Neutrophil (primary cell): ENCODE results near the gene NDUFAF8.

Experiments used
- H3K27ac ChIP-seq: fragments of 200-600 bp; sonication (generic); 2 replicates; pipeline ENCODE4 v1.5.1; 2016; ENCODE audit warnings: mild to moderate bottlenecking, moderate library complexity
- H3K27me3 ChIP-seq: fragments of 200-600 bp; sonication (generic); 2 replicates; pipeline ENCODE4 v1.6.0; 2016; ENCODE audit warnings: mild to moderate bottlenecking
- H3K36me3 ChIP-seq: fragments of 200-600 bp; sonication (generic); 2 replicates; pipeline ENCODE4 v1.5.1; 2017
- H3K4me1 ChIP-seq, 2 experiments: fragments of 200-600 bp in 1 of 2; sonication (generic) in 1 of 2; 1 replicate in 1 of 2; 2 replicates in 1 of 2; pipeline versions ENCODE4 v1.5.1 to v1.6.1; 2013 to 2016; ENCODE audit warnings: low read depth in 1 of 2, low read length in 1 of 2, mild to moderate bottlenecking in 1 of 2, moderate library complexity in 1 of 2; ENCODE audit not compliant: control insufficient read depth in 1 of 2, insufficient read depth in 1 of 2
- H3K4me3 ChIP-seq, 2 experiments: fragments of 200-600 bp in 1 of 2; sonication (generic) in 1 of 2; 1 replicate in 1 of 2; 2 replicates in 1 of 2; pipeline ENCODE4 v1.5.1; 2013 to 2016; ENCODE audit warnings: low read depth in 1 of 2, low read length in 1 of 2, mild to moderate bottlenecking in 1 of 2, moderate library complexity in 1 of 2
- H3K9me3 ChIP-seq: fragments of 200-600 bp; sonication (generic); 2 replicates; pipeline ENCODE4 v1.5.1; 2016
- TF ChIP-seq, protein P1 (sequence below): fragments of 200-600 bp; sonication (generic); IDR thresholded peaks from 2 replicates; pipeline ENCODE4 v1.5.1; 2016; ENCODE audit warnings: antibody characterized with exemption

Gene NDUFAF8

DNA sequence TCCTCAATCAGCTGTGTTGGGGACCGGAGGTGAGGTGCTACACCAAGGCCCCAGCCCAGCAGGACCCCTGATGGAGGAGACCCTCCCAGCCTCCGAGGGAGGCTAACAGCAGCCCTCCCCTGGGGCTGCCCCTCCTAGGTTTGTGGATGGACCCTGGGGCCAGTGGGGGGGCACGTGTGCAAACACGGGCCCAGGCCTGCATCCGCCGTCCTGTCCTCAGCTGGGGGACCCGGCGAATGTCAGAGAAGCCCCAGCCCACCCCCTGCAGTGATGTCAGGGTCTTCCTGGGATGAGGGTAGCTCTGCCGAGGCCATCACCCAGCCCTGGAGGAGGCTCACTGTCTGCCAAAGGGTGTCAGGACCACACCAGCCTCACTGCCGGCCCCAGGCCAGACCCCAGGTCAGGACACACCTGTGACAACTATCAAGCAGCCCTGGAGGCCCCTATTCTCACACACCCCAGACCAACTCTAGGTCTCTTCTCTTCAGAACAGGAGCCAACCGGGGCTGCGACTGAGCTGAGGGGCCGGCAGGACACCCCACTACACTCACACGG is 43.1 kb upstream of the NDUFAF8 start:
- H3K36me3 ChIP-seq: peaks cover 26% of the 10 kb centered on the region
- TF ChIP-seq, protein P1, sequence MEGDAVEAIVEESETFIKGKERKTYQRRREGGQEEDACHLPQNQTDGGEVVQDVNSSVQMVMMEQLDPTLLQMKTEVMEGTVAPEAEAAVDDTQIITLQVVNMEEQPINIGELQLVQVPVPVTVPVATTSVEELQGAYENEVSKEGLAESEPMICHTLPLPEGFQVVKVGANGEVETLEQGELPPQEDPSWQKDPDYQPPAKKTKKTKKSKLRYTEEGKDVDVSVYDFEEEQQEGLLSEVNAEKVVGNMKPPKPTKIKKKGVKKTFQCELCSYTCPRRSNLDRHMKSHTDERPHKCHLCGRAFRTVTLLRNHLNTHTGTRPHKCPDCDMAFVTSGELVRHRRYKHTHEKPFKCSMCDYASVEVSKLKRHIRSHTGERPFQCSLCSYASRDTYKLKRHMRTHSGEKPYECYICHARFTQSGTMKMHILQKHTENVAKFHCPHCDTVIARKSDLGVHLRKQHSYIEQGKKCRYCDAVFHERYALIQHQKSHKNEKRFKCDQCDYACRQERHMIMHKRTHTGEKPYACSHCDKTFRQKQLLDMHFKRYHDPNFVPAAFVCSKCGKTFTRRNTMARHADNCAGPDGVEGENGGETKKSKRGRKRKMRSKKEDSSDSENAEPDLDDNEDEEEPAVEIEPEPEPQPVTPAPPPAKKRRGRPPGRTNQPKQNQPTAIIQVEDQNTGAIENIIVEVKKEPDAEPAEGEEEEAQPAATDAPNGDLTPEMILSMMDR: no peak
- H3K4me3 ChIP-seq: no peak overlapping the region

DNA sequence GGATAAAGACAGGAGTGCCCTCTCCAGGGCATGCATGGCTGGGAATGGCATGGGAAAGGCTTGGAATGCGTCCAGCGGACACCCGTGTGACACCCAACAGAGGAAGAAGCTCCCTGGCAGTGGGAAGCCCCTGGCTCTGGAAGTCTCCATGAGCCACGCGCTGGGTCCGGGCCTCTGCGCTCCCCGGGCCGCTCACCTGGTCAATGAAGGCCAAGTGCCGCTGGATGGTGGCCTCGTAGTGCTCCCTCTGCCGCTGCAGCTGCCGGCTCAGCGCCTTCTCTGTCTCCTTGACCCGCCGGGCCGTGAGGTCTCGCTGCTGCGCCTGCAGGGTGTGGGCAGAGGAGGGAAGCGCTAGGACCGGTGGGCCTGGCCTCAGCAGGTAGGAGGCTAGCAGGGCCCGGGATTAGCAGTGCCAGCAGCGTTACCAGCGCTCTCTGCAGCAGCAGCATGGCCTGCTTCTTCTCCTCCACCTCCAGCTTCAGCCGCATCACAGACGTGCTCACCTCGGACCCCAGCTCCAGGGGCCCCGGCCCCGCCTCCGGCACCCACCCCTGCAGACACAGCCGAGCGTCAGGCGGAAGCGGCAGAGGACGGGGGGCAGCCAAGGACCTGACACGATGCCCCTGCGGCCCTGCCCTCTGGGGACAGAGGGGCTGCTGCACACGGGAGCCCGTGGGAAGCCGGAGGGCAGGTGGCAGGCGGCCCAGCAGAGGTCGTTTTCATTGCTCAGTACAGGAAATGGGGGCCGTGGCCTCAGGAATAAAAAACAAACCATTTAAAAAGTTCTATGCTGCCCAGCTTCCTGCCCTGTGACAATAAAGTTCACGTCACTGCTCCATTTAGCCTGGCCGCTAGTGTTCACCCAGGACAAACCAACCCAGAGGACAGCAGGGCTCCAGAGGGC is 42.4 kb upstream of the NDUFAF8 start:
- no peak overlapping the region for H3K4me3 ChIP-seq
- TF ChIP-seq, protein P1: no peak
- H3K27me3 ChIP-seq: no peaks in the 10 kb centered on the region
- peaks cover 26% of the 10 kb centered on the region for H3K36me3 ChIP-seq
- H3K9me3 ChIP-seq: no peaks in the 10 kb centered on the region
- peaks cover 0 to 3% of the 10 kb centered on the region in 2 experiments for H3K4me1 ChIP-seq
- no peak overlapping the region for H3K27ac ChIP-seq

More for the DNA sequence above, 43.1 kb upstream of the NDUFAF8 start:
- Histone ChIP-seq H3K27ac (no peak overlapping the region), H3K4me1 (peaks cover 0 to 3% of the 10 kb centered on the region in 2 experiments), H3K9me3 (no peaks in the 10 kb centered on the region), H3K27me3 (no peaks in the 10 kb centered on the region)

DNA sequence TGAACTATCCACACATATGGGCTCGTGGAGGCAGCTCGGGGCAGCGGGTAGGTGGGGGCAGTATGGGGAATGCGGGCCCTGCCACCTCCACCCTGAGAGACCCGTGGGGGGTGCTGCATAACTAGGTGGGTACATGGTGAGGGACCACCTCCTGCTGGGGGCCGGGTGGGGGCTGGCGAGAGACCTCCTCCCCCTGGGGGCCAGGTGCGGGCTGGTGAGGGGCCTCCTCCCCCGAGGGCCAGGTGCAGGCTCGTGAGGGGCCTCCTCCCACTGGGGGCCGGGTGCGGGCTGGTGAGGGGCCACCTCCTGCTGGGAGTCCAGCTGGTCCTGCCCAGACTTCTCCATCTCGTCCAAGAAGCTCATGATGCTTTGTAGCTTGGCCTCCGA is 41.7 kb upstream of the NDUFAF8 start:
- peaks cover 26% of the 10 kb centered on the region for H3K36me3 ChIP-seq
- H3K4me1 ChIP-seq: peaks cover 0 to 3% of the 10 kb centered on the region in 2 experiments
- H3K9me3 ChIP-seq: no peaks in the 10 kb centered on the region
- TF ChIP-seq, protein P1: no peak
- no peak overlapping the region for H3K27ac ChIP-seq
- H3K4me3 ChIP-seq: no peak overlapping the region
- H3K27me3 ChIP-seq: no peaks in the 10 kb centered on the region

DNA sequence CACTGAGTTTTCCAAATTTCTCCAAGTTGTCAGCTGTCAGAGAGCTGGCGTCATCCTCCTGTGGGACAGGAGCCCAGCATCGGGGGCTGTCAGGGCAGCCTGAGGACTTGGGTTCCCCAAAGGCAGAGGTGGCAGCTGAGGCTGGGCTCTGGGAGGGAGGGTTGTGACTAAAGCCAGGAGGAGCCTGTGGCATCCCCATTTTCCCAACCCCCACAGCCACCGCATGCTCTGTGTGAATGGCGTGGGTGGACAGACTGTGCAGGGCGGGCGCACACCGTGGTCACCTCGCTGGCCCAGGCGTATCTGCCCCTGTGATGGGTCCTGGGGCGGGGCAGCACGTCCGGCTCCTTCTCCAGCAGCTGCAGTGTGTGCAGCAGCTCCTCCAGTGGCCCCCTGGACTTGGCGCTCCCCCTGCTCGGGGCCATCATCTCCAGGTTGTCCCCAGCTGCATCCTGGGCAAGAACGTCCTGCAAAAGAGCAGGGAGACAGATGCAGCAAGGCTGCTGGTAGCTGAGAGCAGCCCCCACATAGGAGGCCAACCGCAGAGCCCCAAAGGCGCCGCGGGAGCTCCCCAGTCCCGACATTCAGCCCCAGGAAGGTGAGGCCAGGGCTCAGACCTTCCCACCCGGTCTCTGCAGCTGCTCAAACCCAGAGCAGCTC is 41.2 kb upstream of the NDUFAF8 start:
- Histone ChIP-seq H3K27ac (no peak overlapping the region), H3K36me3 (peaks cover 26% of the 10 kb centered on the region), H3K4me3 (no peak overlapping the region), H3K4me1 (peaks cover 0 to 3% of the 10 kb centered on the region in 2 experiments), H3K9me3 (no peaks in the 10 kb centered on the region), H3K27me3 (no peaks in the 10 kb centered on the region)
- TF ChIP-seq, protein P1: no peak

DNA sequence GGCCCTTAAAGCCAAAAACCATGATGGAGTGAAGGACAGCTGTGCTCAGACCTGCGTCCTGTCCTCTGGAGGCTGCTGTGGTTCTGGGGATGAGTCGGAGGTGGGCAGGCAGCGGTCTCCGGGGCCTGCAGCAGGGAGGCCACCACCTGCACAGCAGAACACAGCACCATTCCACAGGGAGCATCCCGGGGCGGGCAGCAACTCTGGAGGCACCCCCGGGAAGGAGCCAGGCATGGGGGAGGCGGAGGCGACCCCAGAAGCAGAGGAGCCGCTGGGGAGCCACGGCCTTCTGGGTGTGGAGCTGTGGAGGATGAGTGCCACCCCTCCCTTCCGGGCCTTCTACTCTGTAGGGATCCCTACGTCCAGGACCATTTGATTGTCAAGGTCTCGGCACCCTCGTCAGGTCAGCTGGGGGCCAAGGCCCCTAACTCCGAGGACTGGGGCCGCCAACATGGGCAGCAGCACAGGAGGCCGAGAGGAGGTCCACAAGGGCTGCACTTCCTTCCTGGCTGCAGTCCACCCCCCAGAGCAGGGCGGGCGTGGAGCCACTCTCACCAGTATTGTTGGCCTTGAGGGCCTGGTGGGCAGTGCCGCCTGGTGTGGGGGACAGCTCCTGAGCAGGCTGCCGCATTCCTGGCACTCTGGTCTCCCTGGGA is 40.2 kb upstream of the NDUFAF8 start:
- Histone ChIP-seq H3K27me3 (no peaks in the 10 kb centered on the region), H3K36me3 (peaks cover 33% of the 10 kb centered on the region), H3K9me3 (no peaks in the 10 kb centered on the region), H3K4me3 (no peak overlapping the region), H3K27ac (no peak overlapping the region), H3K4me1 (peaks cover 0 to 3% of the 10 kb centered on the region in 2 experiments)
- TF ChIP-seq, protein P1: no peak
